GM11168 (cell line): ENCODE data around the gene VPS37C.

Experiments
- in situ Hi-C: fragments of 300-500 bp; cut with MboI; formaldehyde crosslinking; loops from one replicate; pipeline ENCODE4 v1.12.0; 2022; ENCODE audit warnings: low sequenced_read_pairs; ENCODE audit not compliant: unreplicated experiment

Gene VPS37C

DNA sequence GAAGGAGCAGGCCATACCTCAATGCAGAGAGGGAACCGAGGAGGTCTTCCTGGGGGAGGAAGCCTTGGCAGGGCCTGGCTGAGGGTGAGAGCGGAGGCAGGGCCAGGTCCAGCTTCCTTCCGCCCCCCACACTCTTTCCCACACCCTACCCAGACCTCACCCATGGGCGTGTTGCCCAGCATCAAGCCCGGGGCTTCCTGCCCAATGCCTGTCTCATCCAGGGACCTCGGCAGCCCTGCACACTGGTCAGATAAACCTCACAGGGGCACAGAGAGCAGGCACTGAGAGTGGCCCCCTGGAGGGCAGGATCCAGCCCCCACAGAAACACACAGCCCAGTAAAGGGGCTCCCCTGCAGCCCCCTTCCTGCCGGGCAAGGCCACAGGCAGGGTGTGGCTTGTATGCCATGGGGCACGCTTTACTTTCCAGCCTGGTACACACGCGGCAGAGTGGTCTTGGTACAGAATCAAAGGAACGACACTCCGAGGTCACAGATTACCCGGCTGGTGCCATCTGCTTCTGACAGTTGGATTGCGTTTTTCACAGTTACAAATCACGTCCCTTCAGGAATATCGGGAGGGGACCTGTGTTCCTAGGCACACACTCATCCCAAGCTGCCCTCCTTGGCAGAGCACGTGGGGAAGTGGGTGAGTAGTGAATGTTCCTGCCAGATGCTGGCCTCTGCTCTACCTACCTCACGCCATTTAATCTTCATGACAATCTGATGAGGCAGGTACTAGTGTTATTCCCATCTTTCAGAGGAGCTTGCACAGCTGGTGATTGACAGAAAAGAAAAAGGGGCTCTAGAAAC is 79.0 kb downstream of the VPS37C start:
- in situ Hi-C loops = no loop called here

- in situ Hi-C loops = no loop called here
Measured at GRCh38 chr11:61080986-61081590, 80.1 kb downstream of the VPS37C start.

DNA sequence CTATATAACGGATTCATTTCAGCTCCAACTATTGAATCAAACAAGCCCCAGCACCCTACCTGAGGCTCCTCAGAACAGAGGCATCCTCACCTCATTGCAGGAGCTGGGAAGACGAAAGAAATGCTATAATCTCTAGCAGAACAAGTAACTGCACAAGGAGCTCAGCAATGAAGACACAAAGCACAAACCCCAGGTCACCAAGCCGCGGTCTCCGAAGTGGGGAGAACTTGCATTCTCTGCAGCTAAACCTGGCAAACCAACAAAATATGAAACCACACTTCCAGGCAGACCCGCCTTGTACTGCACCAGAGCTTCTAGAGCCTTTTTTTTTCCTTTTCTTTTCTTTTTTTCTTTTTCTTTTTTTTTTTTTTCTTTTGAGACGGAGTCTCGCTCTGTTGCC is 80.7 kb downstream of the VPS37C start:
- in situ Hi-C loops = no loop called here
